NCI-H2107 treated with DMSO at 0.1 percent for 48 hours (cell line): ENCODE measurements around the gene AIP.
A peak's percentile ranks its signal among the peaks of the same experiment; 100 is the strongest.
"Not testable (repeated sequence)": the region's sequence is repeated elsewhere in the genome, so short reads cannot be mapped to it uniquely, and the experiment has no call there.

Source experiments
- DNase-seq: peaks from one replicate; lab custom pipeline; 2025; ENCODE audit not compliant: unreplicated experiment; lab: John Stamatoyannopoulos, UW

The AIP gene

DNA sequence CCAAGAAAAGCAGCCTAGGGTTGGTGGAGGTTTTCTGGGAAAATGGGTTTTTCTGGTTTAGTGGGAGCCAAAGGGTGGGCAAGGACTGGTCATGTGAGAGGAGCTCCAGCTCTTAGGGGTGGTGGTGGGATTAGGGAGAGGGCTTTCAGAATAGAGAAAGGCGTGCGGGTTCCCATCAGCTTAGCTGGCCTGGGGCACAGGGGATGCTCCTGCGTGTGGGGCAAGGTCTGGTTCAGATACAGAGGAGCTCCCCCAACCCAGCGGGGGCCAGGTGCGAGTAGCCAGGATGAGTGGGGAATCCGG lies 14.4 kb upstream of the AIP start:
- DNase-seq: no peak

- peak; percentile 54 for DNase-seq
Observed at GRCh38 chr11:67468759-67469507, 13.9 kb upstream of the AIP start, which contains the start of gene TMEM134. Gene TMEM134 (minus strand): TSS chr11:67469251. CDS start chr11:67469192, 59 bp downstream.

- no peak for DNase-seq
Observed at GRCh38 chr11:67469508-67469811, 13.4 kb upstream of the AIP start.

DNA sequence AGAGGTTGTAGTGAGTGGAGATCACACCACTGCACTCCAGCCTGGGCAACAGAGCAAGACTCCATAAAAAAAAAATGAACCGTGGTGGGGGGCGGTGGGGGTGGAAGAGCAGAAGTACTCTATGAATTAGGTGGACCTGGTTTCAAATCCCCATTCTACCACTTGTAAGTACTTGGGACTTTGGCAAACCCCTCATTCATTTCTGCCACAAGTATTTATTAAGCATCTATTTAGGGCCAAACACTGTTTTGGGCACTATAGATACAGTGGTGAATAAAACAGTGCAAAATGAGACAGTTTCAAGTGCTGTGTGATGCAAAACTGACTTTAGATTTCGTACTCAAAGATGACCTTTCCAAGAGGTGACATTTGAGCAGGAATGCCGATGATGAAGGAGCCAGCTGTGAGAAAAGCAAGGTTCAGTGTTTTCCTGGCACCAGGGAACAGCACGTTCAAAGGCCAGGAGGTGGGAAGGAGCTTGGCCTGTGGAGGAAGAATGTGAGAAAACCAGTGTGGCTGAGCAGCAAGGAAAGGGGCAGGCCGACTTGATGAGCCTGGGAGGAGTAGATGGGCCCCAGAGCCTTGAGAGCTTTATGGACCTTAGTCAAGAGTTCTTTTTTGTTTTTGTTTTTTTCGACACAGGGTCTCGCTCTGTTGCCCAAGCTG lies 12.4 kb upstream of the AIP start:
- no peak for DNase-seq

GRCh38 chr11:67472882-67473281 lies 9.9 kb upstream of the AIP start:
- no peak for DNase-seq

- DNase-seq: not testable (repeated sequence)
Observed at GRCh38 chr11:67476692-67477091, 6.1 kb upstream of the AIP start.

- DNase-seq: not testable (repeated sequence)
Observed at GRCh38 chr11:67477344-67478050, 5.3 kb upstream of the AIP start.

DNA sequence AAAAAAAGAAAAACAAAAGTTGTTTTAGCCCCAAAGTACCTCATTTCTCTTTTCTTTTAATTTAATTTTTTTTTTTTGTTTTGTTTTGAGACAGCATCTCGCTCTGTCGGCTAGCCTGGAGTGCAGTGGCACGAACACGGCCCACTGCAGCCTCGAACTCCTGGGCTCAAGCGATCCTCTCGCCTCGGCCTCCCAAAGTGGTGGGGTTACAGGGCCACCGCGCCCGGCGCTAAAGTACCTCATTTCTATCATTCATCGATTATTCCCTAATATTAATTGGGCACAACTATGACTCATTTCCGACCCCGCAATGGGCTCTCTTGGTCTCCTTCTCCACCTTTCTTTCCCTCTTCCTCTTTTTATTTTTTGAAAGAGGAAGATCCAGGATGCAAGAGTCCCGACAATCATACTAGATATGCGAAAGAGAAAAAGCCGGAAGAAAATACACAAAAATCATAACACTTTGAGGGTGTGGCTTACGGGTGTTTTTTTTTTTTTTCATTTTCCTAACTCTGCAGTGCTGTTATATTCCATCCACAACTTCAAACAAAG lies 475 bp upstream of the AIP start:
- no peak for DNase-seq

DNA sequence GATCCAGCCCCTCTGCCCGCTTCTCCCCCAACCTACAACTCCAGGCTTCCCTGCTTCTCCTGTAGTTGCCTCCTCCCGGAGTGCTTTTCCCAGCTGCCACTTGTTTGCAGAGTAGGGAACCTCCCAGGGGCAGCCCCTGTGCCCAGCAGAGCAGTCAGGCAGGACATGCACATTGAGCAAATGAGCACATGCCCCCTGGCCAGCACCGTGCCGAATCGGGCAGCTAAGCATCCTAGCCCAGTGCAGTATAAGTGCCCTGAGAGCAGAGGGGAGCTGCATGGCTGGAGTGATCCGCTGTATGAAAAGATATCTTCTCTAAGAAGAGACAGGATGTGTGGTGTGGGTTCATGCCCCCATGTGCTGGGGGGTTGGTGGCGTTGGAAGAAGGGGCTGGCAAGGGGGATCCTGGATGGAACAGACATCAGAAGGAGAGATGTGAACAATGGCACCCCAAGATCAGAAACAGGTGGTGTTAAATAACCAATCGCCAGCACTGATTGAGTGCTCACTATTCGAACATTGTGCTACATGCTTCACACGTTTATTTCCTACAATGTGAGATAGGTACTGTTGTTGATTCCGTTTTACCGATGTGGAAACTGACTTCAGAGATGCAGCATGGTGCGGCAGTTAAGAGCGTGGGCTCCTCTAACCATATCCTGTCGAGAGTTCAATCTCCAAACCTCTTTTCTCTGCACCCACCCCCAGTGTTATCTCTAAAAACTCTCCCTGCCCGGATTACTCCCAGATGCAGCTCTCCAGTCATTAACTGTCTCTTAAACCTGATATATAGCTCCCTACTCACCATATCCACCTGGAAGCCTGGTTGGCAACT lies 1.2 kb downstream of the AIP start:
- no peak for DNase-seq

DNA sequence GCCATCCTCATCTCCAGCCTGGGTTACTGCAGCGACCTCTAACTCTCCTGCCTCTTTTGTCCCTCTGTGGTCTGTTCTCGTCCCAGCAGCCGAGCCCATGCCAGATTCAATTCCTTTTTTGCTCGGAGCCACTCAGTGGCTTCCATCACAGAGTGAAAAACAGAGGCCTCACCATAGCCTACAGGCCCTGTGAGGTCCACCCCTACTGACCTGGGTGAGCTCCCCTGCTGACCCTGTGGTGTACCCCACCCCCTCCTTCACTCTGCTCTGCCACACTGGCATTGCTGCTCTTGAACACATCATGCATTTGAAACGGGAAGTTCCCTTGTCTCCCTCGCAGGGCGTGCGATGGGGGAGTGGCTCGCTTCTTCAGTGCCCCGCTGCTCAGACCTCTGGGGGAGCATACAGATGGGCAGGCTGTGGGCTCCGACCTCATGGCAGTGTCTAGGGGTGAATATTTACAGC lies 2.1 kb downstream of the AIP start:
- no peak for DNase-seq

- DNase-seq: not testable (repeated sequence)
Observed at GRCh38 chr11:67485873-67486361, 3.1 kb downstream of the AIP start.

GRCh38 chr11:67486481-67487195 lies 3.8 kb downstream of the AIP start:
- DNase-seq: no peak

GRCh38 chr11:67489203-67489884 lies 6.5 kb downstream of the AIP start:
- DNase-seq: no peak

DNA sequence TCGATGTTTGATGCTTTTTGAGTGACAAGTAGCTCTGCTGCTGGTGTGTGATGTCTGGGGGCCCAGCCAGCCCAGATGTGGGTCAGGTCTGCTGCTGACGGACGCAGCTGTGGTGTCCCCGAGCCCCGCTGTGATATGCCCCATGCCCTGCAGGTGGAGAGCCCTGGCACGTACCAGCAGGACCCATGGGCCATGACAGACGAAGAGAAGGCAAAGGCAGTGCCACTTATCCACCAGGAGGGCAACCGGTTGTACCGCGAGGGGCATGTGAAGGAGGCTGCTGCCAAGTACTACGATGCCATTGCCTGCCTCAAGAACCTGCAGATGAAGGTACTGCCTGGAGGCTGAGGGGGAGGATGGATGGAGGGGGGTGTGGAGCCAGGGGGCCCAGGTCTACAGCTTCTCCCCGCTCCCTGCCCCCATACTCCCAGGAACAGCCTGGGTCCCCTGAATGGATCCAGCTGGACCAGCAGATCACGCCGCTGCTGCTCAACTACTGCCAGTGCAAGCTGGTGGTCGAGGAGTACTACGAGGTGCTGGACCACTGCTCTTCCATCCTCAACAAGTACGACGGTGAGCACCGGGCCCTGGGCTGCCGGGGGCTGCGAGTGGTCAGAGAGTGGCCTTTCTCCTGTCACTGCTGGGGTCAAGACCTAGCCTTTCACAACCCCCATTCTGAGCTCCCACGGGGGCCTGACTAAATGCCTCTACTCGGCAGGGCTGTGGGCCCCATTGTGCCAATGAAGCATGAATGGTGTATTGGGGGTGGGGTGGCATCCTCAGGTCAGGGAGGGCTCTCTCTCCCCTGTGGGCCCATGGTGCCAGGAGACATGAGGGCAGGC lies 7.3 kb downstream of the AIP start:
- no peak for DNase-seq

DNA sequence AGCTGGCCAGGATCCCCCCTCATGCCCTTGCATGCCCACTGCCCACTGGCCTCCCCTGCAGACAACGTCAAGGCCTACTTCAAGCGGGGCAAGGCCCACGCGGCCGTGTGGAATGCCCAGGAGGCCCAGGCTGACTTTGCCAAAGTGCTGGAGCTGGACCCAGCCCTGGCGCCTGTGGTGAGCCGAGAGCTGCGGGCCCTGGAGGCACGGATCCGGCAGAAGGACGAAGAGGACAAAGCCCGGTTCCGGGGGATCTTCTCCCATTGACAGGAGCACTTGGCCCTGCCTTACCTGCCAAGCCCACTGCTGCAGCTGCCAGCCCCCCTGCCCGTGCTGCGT lies 7.9 kb downstream of the AIP start:
- DNase-seq: no peak

DNA sequence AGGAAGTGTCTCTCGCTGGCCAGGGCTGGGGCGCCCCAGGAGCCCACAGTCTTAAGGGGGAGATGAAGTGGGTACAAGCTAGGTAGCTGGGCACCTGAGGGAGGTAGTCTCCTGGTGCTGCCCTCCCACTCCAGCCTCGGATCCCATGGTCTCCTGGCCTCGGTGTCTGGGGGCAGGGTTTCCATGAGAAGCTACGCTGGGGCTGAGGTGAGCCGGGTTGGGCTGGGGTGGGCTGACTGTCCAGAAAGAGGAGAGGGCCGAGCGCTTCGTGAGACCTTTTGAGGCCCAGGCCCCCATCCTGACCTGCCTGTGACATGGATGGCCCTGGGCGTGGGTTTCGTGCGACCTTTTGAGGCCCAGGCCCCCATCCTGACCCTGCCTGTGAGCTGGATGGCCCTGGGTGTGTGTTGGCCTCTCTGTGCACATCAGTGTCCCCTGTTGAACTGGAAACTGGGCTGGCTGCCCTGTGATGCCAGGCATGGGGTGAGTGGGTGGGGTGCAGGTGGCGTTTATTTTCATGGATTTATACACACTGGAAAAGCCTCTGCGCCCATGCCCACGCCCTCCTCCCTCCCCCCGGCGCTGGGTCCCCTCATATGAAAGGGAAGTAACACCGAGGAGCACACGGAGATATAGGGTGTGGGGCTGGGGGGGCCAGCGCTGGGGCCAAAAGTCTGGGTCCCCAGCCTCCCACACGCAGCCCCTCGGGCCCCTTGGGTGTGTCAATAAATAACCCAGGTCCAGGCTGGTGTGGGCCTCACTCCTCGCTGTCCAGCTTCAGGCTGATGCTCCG lies 8.6 kb downstream of the AIP start:
- no peak for DNase-seq

DNA sequence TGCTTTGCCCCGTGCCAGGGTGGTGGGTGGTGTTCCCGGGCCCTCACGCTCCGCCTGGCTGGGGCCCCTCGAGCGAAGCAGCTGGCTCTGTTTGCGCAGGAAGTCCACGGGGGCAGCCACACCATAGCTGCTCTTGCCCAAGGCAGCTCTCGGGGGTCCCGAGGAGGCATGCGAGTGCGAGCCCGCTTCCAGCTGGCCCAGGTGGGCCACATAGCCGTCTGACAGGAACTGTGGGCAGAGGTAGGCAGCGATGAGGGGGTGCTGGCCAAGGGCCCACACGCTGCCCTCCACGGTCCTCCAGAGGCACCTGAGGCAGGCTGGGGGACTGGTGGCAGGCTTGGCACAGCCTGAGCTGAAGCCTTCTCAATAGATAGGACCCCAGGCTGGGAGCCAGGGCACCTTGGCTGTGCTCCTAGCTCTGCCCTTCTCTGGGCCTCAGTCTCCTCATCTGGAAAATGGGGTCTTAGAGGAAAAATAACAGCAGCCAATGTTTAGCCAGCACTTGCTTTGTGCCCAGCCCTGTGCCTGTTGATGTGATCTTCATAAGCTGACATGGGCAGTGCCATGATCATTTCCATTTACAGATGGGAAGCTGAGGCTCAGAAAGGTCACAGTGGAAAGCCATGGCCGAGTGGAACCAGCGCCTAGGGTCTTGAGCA lies 9.4 kb downstream of the AIP start:
- DNase-seq: no peak
